ENCODE data around the gene CAPN8.

- TF ChIP-seq POLR2A (IDR thresholded peaks at IDR 0.05; ENCODE audit: low read depth, low read length) (no peak), TAF1 (IDR thresholded peaks at IDR 0.05; ENCODE audit: borderline replicate concordance, low read depth, low read length) (no peak), POLR2AphosphoS5 (IDR thresholded peaks at IDR 0.05; ENCODE audit: low read depth, low read length) (no peak)
These were observed 45.1 kb downstream of the CAPN8 start for GRCh38 chr1:223620297-223620897.
